CD14-positive monocyte (primary cell): ENCODE measurements around the gene PEAK1. TPM values are rescaled to one million over a fixed set of nuclear protein-coding genes. Genes with fewer than 3 reads are reported as not detected.
A peak's percentile ranks its signal among the peaks of the same experiment; 100 is the strongest.

ENCODE experiments used
- DNase-seq, 3 donors: peaks; one replicate each; pipeline ENCODE4 v3.0.0-alpha.2; 2011 to 2022
- H2AFZ ChIP-seq: 2 replicates; pipeline ENCODE4 v1.6.0; 2012; ENCODE audit warnings: mild to moderate bottlenecking, low read depth, low read length, inconsistent platforms; ENCODE audit not compliant: insufficient read depth, poor library complexity, severe bottlenecking
- H3K27ac ChIP-seq, 2 donors: 1 replicate in 1 of 2; 2 replicates in 1 of 2; pipeline ENCODE4 v1.5.1; 2012 to 2013; ENCODE audit warnings: low read length in 2 of 2, control low read depth in 1 of 2, inconsistent platforms in 1 of 2, low read depth in 1 of 2, mild to moderate bottlenecking in 1 of 2
- H3K27me3 ChIP-seq, 2 donors: one replicate each; pipeline versions ENCODE4 v1.6.0 to v1.6.1; 2011 to 2013; ENCODE audit warnings: low read length in 2 of 2; ENCODE audit not compliant: control insufficient read depth in 2 of 2, insufficient read depth in 2 of 2
- H3K36me3 ChIP-seq, 2 donors: replicated peaks in 1 of 2; 1 replicate in 1 of 2; 2 replicates in 1 of 2; pipeline versions ENCODE4 v1.5.1 to v1.6.1; 2012 to 2013; ENCODE audit warnings: low read length in 2 of 2, control low read depth in 1 of 2, inconsistent platforms in 1 of 2, mild to moderate bottlenecking in 1 of 2; ENCODE audit not compliant: insufficient read depth in 2 of 2, control insufficient read depth in 1 of 2
- H3K4me1 ChIP-seq, 2 donors: 1 replicate in 1 of 2; 2 replicates in 1 of 2; pipeline versions ENCODE4 v1.5.1 to v1.6.1; 2012 to 2013; ENCODE audit warnings: low read length in 2 of 2, control low read depth in 1 of 2, inconsistent platforms in 1 of 2, mild to moderate bottlenecking in 1 of 2, moderate library complexity in 1 of 2; ENCODE audit not compliant: insufficient read depth in 2 of 2, control insufficient read depth in 1 of 2
- H3K4me2 ChIP-seq: replicated peaks from 2 replicates; pipeline ENCODE3; 2012; ENCODE audit warnings: low read length, moderate library complexity, mild to moderate bottlenecking; ENCODE audit not compliant: poor library complexity, severe bottlenecking; ENCODE audit errors: extremely low read depth
- H3K4me3 ChIP-seq, 3 experiments: fragments of 200-600 bp in 1 of 3; sonication (generic) in 1 of 3; replicated peaks in 1 of 3; 1 replicate in 2 of 3; 2 replicates in 1 of 3; pipeline ENCODE4 v1.5.1; 2011 to 2013; ENCODE audit warnings: low read length in 3 of 3, mild to moderate bottlenecking in 3 of 3, control low read depth in 2 of 3, low read depth in 2 of 3, inconsistent platforms in 1 of 3, moderate library complexity in 1 of 3
- H3K79me2 ChIP-seq: 2 replicates; pipeline ENCODE4 v1.6.0; 2012; ENCODE audit warnings: mild to moderate bottlenecking, control low read depth, inconsistent platforms, low read length, moderate library complexity; ENCODE audit not compliant: insufficient read depth
- H3K9ac ChIP-seq: 2 replicates; pipeline ENCODE4 v1.6.0; 2017; ENCODE audit warnings: low read length, mild to moderate bottlenecking; ENCODE audit not compliant: insufficient read depth, poor library complexity, severe bottlenecking
- H3K9me3 ChIP-seq, 2 donors: replicated peaks in 1 of 2; 1 replicate in 1 of 2; 2 replicates in 1 of 2; pipeline versions ENCODE4 v1.5.1 to v1.6.1; 2012 to 2013; ENCODE audit warnings: low read length in 2 of 2, control low read depth in 1 of 2; ENCODE audit not compliant: control insufficient read depth in 1 of 2, insufficient read depth in 1 of 2
- H4K20me1 ChIP-seq: 2 replicates; pipeline ENCODE4 v1.6.0; 2012; ENCODE audit warnings: mild to moderate bottlenecking, low read length, control low read depth, moderate library complexity; ENCODE audit not compliant: insufficient read depth
- H3K27ac Mint-ChIP-seq, 7 donors: one replicate each; pipeline ENCODE4 v1.8.0; 2020; ENCODE audit warnings: mild to moderate bottlenecking in 7 of 7, mixed read lengths in 7 of 7, moderate library complexity in 6 of 7, inconsistent platforms in 2 of 7
- H3K27me3 Mint-ChIP-seq, 3 donors: one replicate each; pipeline ENCODE4 v1.8.0; 2021 to 2022; ENCODE audit warnings: low read depth in 3 of 3, mild to moderate bottlenecking in 3 of 3, mixed read lengths in 3 of 3, moderate library complexity in 3 of 3, inconsistent platforms in 1 of 3
- H3K36me3 Mint-ChIP-seq, 2 donors: one replicate each; pipeline ENCODE4 v1.8.0; 2020; ENCODE audit warnings: mixed read lengths in 2 of 2, inconsistent platforms in 1 of 2, mild to moderate bottlenecking in 1 of 2
- H3K4me1 Mint-ChIP-seq: one replicate; pipeline ENCODE4 v1.8.0; 2020; ENCODE audit warnings: mild to moderate bottlenecking, mixed read lengths
- H3K4me3 Mint-ChIP-seq, 2 donors: one replicate each; pipeline ENCODE4 v1.8.0; 2020; ENCODE audit warnings: mild to moderate bottlenecking in 2 of 2, mixed read lengths in 2 of 2, moderate library complexity in 1 of 2
- H3K9me3 Mint-ChIP-seq, 7 donors: one replicate each; pipeline ENCODE4 v1.8.0; 2020 to 2022; ENCODE audit warnings: mixed read lengths in 7 of 7, mild to moderate bottlenecking in 6 of 7, moderate library complexity in 6 of 7, inconsistent platforms in 2 of 7
- CTCF ChIP-seq: fragments of 200-600 bp; IDR thresholded peaks from one replicate; pipeline ENCODE4 v1.8.0; 2022; ENCODE audit warnings: antibody characterized with exemption, mild to moderate bottlenecking
- WGBS: methylation state at CpG from one replicate; pipeline ENCODE4 v1.1.5; 2013; ENCODE audit warnings: missing lambda C conversion rate; ENCODE audit not compliant: insufficient coverage; 5-methylcytosine and 5-hydroxymethylcytosine counted together
- intact Hi-C, 2 donors: fragments of 100-400 bp; cut with micrococcal nuclease; formaldehyde crosslinking; loops; one replicate each; pipeline versions ENCODE4 v1.15.0 to v1.15.1; 2023
- polyA plus RNA-seq, 3 donors: library from polyadenylated mRNA; depleted of rRNA in 1 of 3; unstranded in 2 of 3; stranded (reverse) in 1 of 3; fragments of 300-500 nt in 2 of 3; fragments of >200 nt in 1 of 3; fragmentation: Illumina TruSeq in 2 of 3; gene quantifications; 1 replicate in 2 of 3; 2 replicates in 1 of 3; pipeline ENCODE4 v1.2.3, GENCODE V29; 2012 to 2021

Gene PEAK1
- polyA plus RNA-seq, 3 donors: 0.85 to 8.7 (median 1.1) TPM

GRCh38 chr15:77084436-77084835, 335.5 kb downstream of the PEAK1 start:
- TF ChIP-seq CTCF: no peak
- H3K27me3 Mint-ChIP-seq: peaks cover 0 to 9% (median 5%) of the 10 kb centered on the region in 3 donors
- Histone ChIP-seq H2AFZ (no peak overlapping the region), H3K9me3 (no peaks in the 10 kb centered on the region), H3K4me1 (peaks cover 12 to 26% of the 10 kb centered on the region in 2 donors), H3K4me2 (no peak overlapping the region), H4K20me1 (no peaks in the 10 kb centered on the region), H3K4me3 (no peak overlapping the region), H3K79me2 (no peaks in the 10 kb centered on the region), H3K27me3 (no peaks in the 10 kb centered on the region), H3K36me3 (no peaks in the 10 kb centered on the region), H3K9ac (no peak overlapping the region), H3K27ac (no peak overlapping the region)
- H3K9me3 Mint-ChIP-seq: peaks cover 0 to 2% (median 0%) of the 10 kb centered on the region in 7 donors
- WGBS: 88% methylated on average over 6 of the region's 8 CpGs
- no peak overlapping the region for H3K27ac Mint-ChIP-seq
- H3K4me3 Mint-ChIP-seq: no peak overlapping the region
- intact Hi-C loops: no loop called here
- no peak for DNase-seq
- peaks cover 24% of the 10 kb centered on the region for H3K4me1 Mint-ChIP-seq
- no peaks in the 10 kb centered on the region for H3K36me3 Mint-ChIP-seq

- peak overlapping the region in 2 of 3 experiments; percentile 2 to 66 for H3K4me3 ChIP-seq
- intact Hi-C loops: no loop called here
- H3K79me2 ChIP-seq: no peaks in the 10 kb centered on the region
- no peaks in the 10 kb centered on the region for H3K36me3 ChIP-seq
- Mint-ChIP-seq H3K27ac (peak overlapping the region in 2 of 7 donors; percentile 15 to 58), H3K4me3 (peak overlapping the region; percentile 79 to 85), H3K4me1 (peaks cover 33% of the 10 kb centered on the region), H3K27me3 (peaks cover 0 to 9% (median 5%) of the 10 kb centered on the region in 3 donors), H3K36me3 (no peaks in the 10 kb centered on the region), H3K9me3 (peaks cover 0 to 3% (median 2%) of the 10 kb centered on the region in 7 donors)
- peak overlapping the region; percentile 45 for H3K9ac ChIP-seq
- no peaks in the 10 kb centered on the region for H3K9me3 ChIP-seq
- WGBS: under 1% methylated on average over 18 of the region's 21 CpGs
- peak; percentile 57 to 81 (median 67) for DNase-seq
- H4K20me1 ChIP-seq: no peaks in the 10 kb centered on the region
- no peaks in the 10 kb centered on the region for H3K27me3 ChIP-seq
- no peak for TF ChIP-seq CTCF
- H3K4me1 ChIP-seq: peaks cover 17 to 34% of the 10 kb centered on the region in 2 donors
- peak overlapping the region in 1 of 2 donors; percentile 3 for H3K27ac ChIP-seq
- peak overlapping the region; percentile 75 for H2AFZ ChIP-seq
- peak overlapping the region; percentile 69 for H3K4me2 ChIP-seq
Observed at GRCh38 chr15:77083381-77084160, 336.3 kb downstream of the PEAK1 start.
